ENCODE measurements around the gene MVB12B.

DNA sequence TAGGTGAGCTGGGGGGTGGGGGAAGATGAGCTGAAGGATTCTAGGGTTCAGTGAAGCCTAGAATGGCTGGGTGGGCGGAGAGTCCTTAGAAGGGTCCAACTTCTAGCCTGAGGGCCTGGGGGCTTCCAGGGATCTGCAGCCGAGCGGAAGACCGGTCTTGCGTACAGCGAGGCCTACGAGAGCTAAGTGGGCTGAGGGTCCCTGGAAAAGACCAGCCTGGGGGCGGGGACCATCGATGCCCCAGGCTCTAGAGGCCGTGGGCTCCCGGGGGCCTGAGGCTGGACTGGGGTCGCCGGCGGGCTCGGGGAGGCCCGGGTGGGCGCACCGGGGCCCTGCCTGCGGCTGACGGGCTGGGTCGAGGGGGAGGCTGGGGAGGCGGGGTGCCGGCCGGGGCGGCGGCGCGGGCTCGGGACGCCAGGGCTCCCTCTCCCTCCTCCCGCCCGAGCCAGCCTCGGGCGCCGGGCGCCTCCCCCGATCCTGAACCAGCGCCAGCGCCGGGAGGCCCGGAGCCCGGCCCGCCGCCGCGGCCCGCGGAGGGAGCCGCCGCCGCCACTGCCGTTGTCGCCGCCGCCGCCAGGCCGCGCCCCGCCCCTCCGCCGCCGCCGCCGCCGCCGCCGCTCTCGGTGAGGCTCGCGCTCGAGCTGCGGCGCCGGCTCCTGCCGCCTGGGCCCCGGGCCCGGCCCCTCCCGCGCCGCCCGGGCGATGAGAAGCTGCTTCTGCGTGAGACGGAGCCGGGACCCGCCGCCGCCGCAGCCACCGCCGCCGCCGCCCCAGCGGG is at the start of gene MVB12B:
- TF ChIP-seq, protein P1, sequence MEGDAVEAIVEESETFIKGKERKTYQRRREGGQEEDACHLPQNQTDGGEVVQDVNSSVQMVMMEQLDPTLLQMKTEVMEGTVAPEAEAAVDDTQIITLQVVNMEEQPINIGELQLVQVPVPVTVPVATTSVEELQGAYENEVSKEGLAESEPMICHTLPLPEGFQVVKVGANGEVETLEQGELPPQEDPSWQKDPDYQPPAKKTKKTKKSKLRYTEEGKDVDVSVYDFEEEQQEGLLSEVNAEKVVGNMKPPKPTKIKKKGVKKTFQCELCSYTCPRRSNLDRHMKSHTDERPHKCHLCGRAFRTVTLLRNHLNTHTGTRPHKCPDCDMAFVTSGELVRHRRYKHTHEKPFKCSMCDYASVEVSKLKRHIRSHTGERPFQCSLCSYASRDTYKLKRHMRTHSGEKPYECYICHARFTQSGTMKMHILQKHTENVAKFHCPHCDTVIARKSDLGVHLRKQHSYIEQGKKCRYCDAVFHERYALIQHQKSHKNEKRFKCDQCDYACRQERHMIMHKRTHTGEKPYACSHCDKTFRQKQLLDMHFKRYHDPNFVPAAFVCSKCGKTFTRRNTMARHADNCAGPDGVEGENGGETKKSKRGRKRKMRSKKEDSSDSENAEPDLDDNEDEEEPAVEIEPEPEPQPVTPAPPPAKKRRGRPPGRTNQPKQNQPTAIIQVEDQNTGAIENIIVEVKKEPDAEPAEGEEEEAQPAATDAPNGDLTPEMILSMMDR (IDR thresholded peaks at IDR 0.05 in 2 of 3, conservative IDR thresholded peaks at IDR 0.05 in 1 of 3; ENCODE audit: borderline replicate concordance in 1 of 3, insufficient read depth in 1 of 3, low read depth in 2 of 3, low read length in 2 of 3) = no peak
- TF ChIP-seq, protein P2, sequence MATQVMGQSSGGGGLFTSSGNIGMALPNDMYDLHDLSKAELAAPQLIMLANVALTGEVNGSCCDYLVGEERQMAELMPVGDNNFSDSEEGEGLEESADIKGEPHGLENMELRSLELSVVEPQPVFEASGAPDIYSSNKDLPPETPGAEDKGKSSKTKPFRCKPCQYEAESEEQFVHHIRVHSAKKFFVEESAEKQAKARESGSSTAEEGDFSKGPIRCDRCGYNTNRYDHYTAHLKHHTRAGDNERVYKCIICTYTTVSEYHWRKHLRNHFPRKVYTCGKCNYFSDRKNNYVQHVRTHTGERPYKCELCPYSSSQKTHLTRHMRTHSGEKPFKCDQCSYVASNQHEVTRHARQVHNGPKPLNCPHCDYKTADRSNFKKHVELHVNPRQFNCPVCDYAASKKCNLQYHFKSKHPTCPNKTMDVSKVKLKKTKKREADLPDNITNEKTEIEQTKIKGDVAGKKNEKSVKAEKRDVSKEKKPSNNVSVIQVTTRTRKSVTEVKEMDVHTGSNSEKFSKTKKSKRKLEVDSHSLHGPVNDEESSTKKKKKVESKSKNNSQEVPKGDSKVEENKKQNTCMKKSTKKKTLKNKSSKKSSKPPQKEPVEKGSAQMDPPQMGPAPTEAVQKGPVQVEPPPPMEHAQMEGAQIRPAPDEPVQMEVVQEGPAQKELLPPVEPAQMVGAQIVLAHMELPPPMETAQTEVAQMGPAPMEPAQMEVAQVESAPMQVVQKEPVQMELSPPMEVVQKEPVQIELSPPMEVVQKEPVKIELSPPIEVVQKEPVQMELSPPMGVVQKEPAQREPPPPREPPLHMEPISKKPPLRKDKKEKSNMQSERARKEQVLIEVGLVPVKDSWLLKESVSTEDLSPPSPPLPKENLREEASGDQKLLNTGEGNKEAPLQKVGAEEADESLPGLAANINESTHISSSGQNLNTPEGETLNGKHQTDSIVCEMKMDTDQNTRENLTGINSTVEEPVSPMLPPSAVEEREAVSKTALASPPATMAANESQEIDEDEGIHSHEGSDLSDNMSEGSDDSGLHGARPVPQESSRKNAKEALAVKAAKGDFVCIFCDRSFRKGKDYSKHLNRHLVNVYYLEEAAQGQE (IDR thresholded peaks at IDR 0.05; ENCODE audit: low read depth) = no peak
- TF ChIP-seq, protein P3, sequence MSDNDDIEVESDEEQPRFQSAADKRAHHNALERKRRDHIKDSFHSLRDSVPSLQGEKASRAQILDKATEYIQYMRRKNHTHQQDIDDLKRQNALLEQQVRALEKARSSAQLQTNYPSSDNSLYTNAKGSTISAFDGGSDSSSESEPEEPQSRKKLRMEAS (IDR thresholded peaks at IDR 0.05) = no peak
- TF ChIP-seq POLR2A (IDR thresholded peaks at IDR 0.05; ENCODE audit: borderline replicate concordance, extremely low read depth, insufficient read depth, insufficient read length) (no peak), SIN3A (IDR thresholded peaks at IDR 0.05; ENCODE audit: low read depth) (no peak), ZFX (IDR thresholded peaks at IDR 0.05) (peak; percentile 80; the same call in 1 of the 2 replicates)

Data from HCT116 (cell line).